Kidney (tissue), 14 donors: ENCODE results near the gene ABHD16A. TPM values are rescaled to one million over a fixed set of nuclear protein-coding genes. Genes with fewer than 3 reads are reported as not detected.
"Not testable (repeated sequence)": the region's sequence is repeated elsewhere in the genome, so short reads cannot be mapped to it uniquely, and the experiment has no call there.

Experiments
- DNase-seq, 5 donors: peaks; one replicate each; pipeline ENCODE4 v3.0.0-alpha.2; 2013 to 2020
- FAIRE-seq: peaks from 2 replicates; lab custom pipeline; 2012; peaks lifted over from hg19 to GRCh38; lab: Jason Lieb, UNC
- H3K27ac ChIP-seq, 2 donors: one replicate each; pipeline ENCODE4 v1.7.0; 2013; ENCODE audit warnings: low read depth in 2 of 2, low read length in 2 of 2, inconsistent platforms in 1 of 2
- H3K27me3 ChIP-seq: one replicate; pipeline ENCODE4 v1.7.1; 2013; ENCODE audit warnings: low read length, inconsistent platforms; ENCODE audit not compliant: control insufficient read depth, insufficient read depth
- H3K36me3 ChIP-seq, 3 donors: one replicate each; pipeline versions ENCODE4 v1.7.0 to v1.7.1; 2013; ENCODE audit warnings: low read length in 3 of 3, control low read depth in 1 of 3, inconsistent platforms in 1 of 3; ENCODE audit not compliant: insufficient read depth in 3 of 3, control insufficient read depth in 2 of 3
- H3K4me1 ChIP-seq, 3 donors: one replicate each; pipeline versions ENCODE4 v1.7.0 to v1.7.1; 2013; ENCODE audit warnings: low read length in 3 of 3, inconsistent platforms in 1 of 3, low read depth in 1 of 3; ENCODE audit not compliant: control insufficient read depth in 2 of 3, insufficient read depth in 2 of 3
- H3K4me3 ChIP-seq, 3 donors: one replicate each; pipeline versions ENCODE4 v1.7.0 to v1.8.1; 2013; ENCODE audit warnings: low read length in 3 of 3, control low read depth in 1 of 3, inconsistent platforms in 1 of 3
- H3K9ac ChIP-seq, 3 donors: one replicate each; pipeline versions ENCODE4 v1.7.0 to v1.7.1; 2013; ENCODE audit warnings: low read length in 3 of 3, control low read depth in 1 of 3, inconsistent platforms in 1 of 3
- H3K9me3 ChIP-seq, 3 donors: one replicate each; pipeline versions ENCODE4 v1.7.0 to v1.7.1; 2013; ENCODE audit warnings: low read length in 3 of 3, control low read depth in 1 of 3, inconsistent platforms in 1 of 3; ENCODE audit not compliant: control insufficient read depth in 2 of 3, insufficient read depth in 1 of 3
- CTCF ChIP-seq: IDR thresholded peaks from 3 replicates; pipeline ENCODE4 v1.5.1; 2012; ENCODE audit warnings: mild to moderate bottlenecking, moderate library complexity, borderline replicate concordance; ENCODE audit not compliant: insufficient read depth; ENCODE audit errors: extremely low read depth
- intact Hi-C: fragments of 100-400 bp; cut with DNase I; formaldehyde crosslinking; loops from one replicate; pipeline ENCODE4 v1.11.1; 2022
- polyA plus RNA-seq: library from polyadenylated mRNA; stranded (reverse); fragments of 350-450 nt; fragmentation: Illumina TruSeq; extraction: RNeasy Lipid Tissue Mini Kit (QIAGEN cat#74804); gene quantifications from one replicate; pipeline ENCODE4 v1.2.3, GENCODE V29; 2014; ENCODE audit warnings: low read depth, low replicate concordance; ENCODE audit not compliant: insufficient read depth
- total RNA-seq: library from RNA; stranded (reverse); fragmentation: NEBNext Ultra II Directional; extraction: Animal tissue kit (Norgen Biotek cat#: 25700); gene quantifications from one replicate; pipeline ENCODE4 v1.2.1, GENCODE V29; 2021
- donor health status: control.
- donor health status: control.
- donor health status: control.
- donor health status: control.
- donor health status: control.
- donor health status: DM: yes; HTN: yes; CAD: no.
- donor health status: Normal renal cell carcinoma (clear cell type).

The ABHD16A gene
- total and polyA plus RNA-seq, 2 donors from 2014 or later = 48.7 to 50.2 TPM

GRCh38 chr6:31712296-31712695 is 9.2 kb upstream of the ABHD16A start:
- Histone ChIP-seq H3K4me3 (no peak overlapping the region), H3K36me3 (no peaks in the 10 kb centered on the region), H3K4me1 (no peaks in the 10 kb centered on the region), H3K9me3 (no peaks in the 10 kb centered on the region), H3K27ac (no peak overlapping the region), H3K27me3 (no peaks in the 10 kb centered on the region), H3K9ac (no peak overlapping the region)
- FAIRE-seq = no peak
- TF ChIP-seq CTCF = peak; percentile 13
- intact Hi-C loops = no loop called here
- DNase-seq = no peak

GRCh38 chr6:31711233-31711632 is 8.1 kb upstream of the ABHD16A start:
- DNase-seq (peak in 1 of 5 donors; percentile 43), FAIRE-seq (no peak)
- Histone ChIP-seq H3K4me3 (no peak overlapping the region), H3K27ac (no peak overlapping the region), H3K9ac (no peak overlapping the region), H3K4me1 (no peaks in the 10 kb centered on the region), H3K9me3 (no peaks in the 10 kb centered on the region), H3K27me3 (no peaks in the 10 kb centered on the region), H3K36me3 (no peaks in the 10 kb centered on the region)
- intact Hi-C loops = no loop called here
- no peak for TF ChIP-seq CTCF

- intact Hi-C loops = no loop called here
- no peak for FAIRE-seq
- Histone ChIP-seq H3K27ac (no peak overlapping the region), H3K9me3 (no peaks in the 10 kb centered on the region), H3K4me1 (no peaks in the 10 kb centered on the region), H3K9ac (no peak overlapping the region), H3K27me3 (no peaks in the 10 kb centered on the region), H3K4me3 (no peak overlapping the region), H3K36me3 (no peaks in the 10 kb centered on the region)
- no peak for DNase-seq
- no peak for TF ChIP-seq CTCF
Measured at GRCh38 chr6:31710523-31711219, 7.5 kb upstream of the ABHD16A start.

GRCh38 chr6:31709157-31709556 is 6.0 kb upstream of the ABHD16A start:
- H3K4me1 ChIP-seq, H3K4me3 ChIP-seq, H3K27ac ChIP-seq, FAIRE-seq, H3K9ac ChIP-seq, DNase-seq, H3K36me3 ChIP-seq, H3K27me3 ChIP-seq, intact Hi-C loops, H3K9me3 ChIP-seq: not testable (repeated sequence)
